NCI-H1694 (cell line): ENCODE data around the gene CFAP73.
"Not testable (repeated sequence)": the region's sequence is repeated elsewhere in the genome, so short reads cannot be mapped to it uniquely, and the experiment has no call there.

Experiments
- DNase-seq: peaks from one replicate; lab custom pipeline; 2025; lab: John Stamatoyannopoulos, UW

The CFAP73 gene

GRCh38 chr12:113190761-113191160 is 41.2 kb downstream of the CFAP73 start:
- no peak for DNase-seq

GRCh38 chr12:113191227-113191626 is 41.7 kb downstream of the CFAP73 start:
- no peak for DNase-seq

GRCh38 chr12:113194971-113195391 is 45.5 kb downstream of the CFAP73 start:
- no peak for DNase-seq

DNA sequence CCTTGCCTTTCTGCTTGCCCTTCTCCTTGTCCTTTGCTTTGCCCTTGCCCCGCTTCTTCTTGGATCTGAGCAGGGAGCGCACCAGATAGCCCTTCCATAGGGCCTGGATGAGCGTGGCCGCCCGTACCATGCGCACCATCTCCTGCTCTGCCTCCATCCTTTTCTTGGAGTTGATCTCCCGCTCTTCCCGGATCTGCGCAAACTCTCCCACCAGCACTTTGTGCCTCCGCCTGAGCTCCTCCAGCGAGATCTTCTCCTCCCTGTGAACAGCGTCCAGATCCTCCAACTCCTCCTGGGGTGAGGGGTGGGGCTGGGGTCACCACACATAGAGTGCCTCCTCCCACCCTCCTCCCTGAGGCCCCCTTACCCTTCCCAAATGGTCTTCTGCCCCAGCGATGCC is 46.1 kb downstream of the CFAP73 start:
- no peak for DNase-seq

GRCh38 chr12:113196582-113196981 is 47.1 kb downstream of the CFAP73 start:
- DNase-seq: no peak

- DNase-seq: peak; percentile 73
Measured at GRCh38 chr12:113196990-113197389, 47.5 kb downstream of the CFAP73 start.

- no peak for DNase-seq
Measured at GRCh38 chr12:113197518-113198077, 48.1 kb downstream of the CFAP73 start.

GRCh38 chr12:113198296-113198695 is 48.8 kb downstream of the CFAP73 start:
- no peak for DNase-seq

- no peak for DNase-seq
Measured at GRCh38 chr12:113200021-113200797, 50.7 kb downstream of the CFAP73 start.

- DNase-seq: no peak
Measured at GRCh38 chr12:113201187-113202177, 52.0 kb downstream of the CFAP73 start.

DNA sequence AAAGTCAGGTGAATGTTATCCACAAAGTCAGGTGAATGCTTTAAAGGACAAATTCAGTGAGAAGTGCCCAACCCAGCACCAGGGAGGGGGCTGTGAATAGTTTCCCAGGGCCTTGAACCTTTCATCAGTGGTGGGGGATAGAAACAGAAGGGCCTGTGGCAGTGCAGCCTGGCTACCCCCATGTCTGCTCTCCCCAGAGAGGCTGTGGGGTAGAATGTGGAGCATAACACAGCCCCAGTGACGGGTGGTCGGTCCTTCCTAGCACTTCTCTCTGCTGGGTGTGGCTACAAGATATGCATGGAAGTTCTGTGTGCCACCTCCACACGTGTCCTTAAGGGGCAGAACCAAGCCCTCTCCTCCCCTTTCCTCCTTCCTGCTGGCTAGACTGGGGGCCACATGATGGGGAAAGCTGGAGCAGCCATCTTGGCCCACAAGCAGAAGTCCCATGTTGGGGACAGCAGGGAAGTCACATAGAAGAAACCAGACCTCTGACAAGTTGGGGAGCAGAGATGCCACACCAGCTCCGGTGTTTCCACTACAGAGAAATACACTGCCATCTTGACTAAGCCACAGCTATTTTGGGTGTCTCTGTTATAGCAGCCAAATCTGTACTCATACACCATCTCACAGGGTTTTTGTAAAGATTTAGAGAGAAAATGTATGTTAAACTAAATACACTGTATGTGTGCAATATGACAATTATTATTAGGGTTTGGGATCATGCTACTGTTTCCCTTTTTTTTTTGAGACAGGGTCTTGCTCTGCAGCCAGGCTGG is 53.0 kb downstream of the CFAP73 start:
- no peak for DNase-seq

DNA sequence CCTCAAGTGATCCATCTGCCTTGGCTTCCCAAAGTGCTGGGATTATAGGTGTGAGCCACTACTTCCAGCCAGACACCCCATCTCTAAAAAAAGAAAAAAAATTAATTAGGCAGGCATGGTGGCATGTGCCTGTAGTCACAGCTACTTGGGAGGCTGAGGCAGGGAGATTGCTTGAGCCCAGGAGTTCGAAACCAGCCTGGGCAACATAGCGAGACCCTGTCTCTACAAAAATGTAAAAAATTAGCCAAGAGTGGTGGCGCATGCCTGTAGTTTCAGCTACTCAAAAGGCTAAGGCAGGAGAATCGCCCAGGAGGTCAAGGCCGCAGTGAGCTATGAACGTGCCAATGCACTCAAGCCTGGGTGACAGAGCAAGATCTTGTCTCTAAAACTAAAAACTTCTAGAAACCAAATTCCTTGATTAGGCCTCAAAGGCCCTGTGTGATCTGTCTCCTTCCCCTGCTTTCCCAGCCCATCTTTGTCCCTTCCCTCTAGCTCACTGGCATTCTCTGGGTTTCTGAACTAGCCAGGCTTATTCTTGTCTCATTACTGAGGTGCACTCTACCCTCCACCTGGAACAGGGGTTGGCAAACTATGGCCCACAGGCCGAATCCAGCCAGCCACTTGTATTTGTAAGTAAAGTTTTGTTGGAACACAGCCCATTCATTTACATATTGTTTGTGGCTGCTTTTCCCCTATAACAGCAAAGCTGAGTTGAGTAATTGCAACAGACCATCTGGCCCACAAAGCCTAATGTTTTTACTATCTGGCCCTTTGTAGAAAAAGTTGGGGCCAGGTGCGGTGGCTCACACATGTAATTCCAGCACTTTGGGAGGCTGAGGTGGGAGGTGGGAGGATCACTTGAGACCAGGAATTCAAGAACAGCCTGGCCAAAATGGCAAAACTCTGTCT is 54.6 kb downstream of the CFAP73 start:
- peak; percentile 22 for DNase-seq

DNA sequence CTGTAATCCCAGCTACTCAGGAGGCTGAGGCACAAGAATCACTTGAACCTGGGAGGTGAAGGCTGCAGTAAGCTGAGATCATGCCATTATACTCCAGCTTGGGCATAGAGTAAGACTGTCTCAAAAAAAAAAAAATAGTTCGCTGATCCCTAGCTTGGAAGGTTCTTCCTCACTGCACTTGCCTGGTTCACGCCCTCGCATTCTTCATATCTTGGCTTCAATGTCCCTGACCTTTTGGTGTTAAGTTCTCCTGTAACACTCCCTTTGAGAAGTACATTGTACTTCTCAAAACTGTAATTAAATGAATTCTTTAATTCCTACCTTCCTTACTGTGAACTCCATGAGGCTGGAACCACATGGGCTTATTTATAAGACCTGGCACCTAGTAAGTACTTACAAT is 55.3 kb downstream of the CFAP73 start:
- no peak for DNase-seq

GRCh38 chr12:113206802-113207201 is 57.3 kb downstream of the CFAP73 start:
- DNase-seq: not testable (repeated sequence)

DNA sequence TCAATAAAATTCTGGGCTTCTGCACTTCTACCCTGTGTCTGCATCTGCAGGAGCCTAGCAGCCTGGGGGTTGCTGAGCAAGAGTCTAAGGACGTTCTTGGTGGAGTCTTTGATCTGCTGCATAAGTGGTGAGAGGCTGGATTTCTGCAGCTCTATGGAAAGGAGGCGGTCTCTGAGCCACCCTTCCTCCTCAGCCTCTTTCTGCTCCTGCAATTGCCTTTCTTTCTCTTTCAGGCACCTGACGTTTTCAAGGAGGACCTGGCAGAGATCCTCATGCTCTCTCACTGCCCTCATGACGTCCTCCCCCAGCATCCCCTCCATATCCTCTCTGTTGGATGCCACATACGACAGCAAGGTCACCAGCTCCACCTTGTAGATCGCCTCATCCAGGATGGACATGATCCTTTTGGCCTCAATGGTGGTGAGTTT is 58.1 kb downstream of the CFAP73 start:
- no peak for DNase-seq

DNA sequence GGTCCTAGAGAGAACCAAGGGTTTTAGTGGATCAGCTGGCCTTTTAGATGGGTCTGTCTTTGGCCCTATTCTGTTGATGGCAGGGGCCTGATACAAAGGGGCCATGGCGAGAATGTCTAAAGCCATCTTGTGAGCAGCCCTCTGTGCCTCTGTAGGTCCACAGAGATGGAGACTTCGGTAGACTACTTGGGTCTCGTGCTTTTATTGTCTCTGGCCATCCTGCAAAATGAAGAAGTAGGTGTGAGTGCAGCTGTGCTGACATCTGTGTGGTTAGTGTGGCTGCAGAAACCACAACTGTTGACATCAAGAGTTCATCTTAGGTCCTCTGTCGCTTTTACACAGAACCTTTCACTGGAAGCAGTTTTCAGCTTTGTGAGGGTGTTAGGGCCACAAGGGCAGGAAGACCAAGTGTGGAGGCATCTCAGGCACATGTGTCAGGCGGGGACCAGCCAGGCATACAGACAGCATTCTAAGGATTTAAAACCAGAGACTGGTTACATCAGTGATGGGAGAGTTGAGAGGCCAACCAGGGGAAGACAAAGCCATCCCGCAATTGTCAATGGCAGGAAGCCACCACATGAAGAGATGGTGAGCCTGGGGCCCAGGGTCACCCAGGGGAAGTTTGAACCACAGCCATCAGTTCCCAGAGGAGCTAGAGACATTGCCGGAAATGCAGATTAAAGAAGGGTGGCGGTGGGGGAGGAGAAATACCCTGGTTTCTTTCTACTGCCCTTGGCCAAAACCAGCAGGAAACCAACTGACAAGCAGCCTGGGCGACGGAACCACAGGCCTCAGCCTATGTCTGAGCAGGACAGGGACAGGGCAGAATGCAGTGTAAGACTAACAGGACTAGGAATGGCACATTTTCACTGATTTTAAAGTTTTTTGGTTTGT is 58.8 kb downstream of the CFAP73 start:
- no peak for DNase-seq
